SK-N-SH (cell line): Measurements from ENCODE around the gene RPL26. TPM values are rescaled to one million over a fixed set of nuclear protein-coding genes. Genes with fewer than 3 reads are reported as not detected.
A peak's percentile ranks its signal among the peaks of the same experiment; 100 is the strongest.

ENCODE experiments used
- CTCF ChIA-PET: fragments of 300-600, 350-600 bp; formaldehyde crosslinking; extraction: SDS; loops from one replicate; lab custom pipeline; 2021; lab: Yijun Ruan, JAX
- POLR2A ChIA-PET: fragments of 350-600 bp; sonication (Branson Sonifier 250); formaldehyde crosslinking; extraction: SDS; loops from one replicate; lab custom pipeline; 2020; ENCODE audit warnings: antibody characterized with exemption, inconsistent platforms; lab: Yijun Ruan, JAX
- DNase-seq: peaks from one replicate; pipeline ENCODE4 v3.0.0; 2012
- H2AFZ ChIP-seq: fragments of 200-600 bp; sonication (generic); 2 replicates; pipeline ENCODE4 v1.8.1; 2016; ENCODE audit warnings: antibody characterized with exemption, mild to moderate bottlenecking, low read depth
- H3F3A ChIP-seq: fragments of 200-600 bp; sonication (generic); replicated peaks from 2 replicates; pipeline ENCODE3; 2016; ENCODE audit warnings: antibody characterized with exemption, mild to moderate bottlenecking; ENCODE audit not compliant: insufficient read depth
- H3K27ac ChIP-seq, 2 experiments: fragments of 200-500 bp in 1 of 2; fragments of 200-600 bp in 1 of 2; sonication (Bioruptor generic) in 1 of 2; sonication (generic), shearing (Covaris generic) in 1 of 2; 2 replicates each; pipeline versions ENCODE4 v1.5.1 to v1.6.1; 2014 to 2016; ENCODE audit warnings: low read depth in 2 of 2, inconsistent platforms in 1 of 2, low read length in 1 of 2, mild to moderate bottlenecking in 1 of 2, mixed read lengths in 1 of 2
- H3K27me3 ChIP-seq: fragments of 200-600 bp; sonication (generic), shearing (Covaris generic); 2 replicates; pipeline ENCODE4 v1.6.1; 2016; ENCODE audit warnings: mixed run types; ENCODE audit not compliant: insufficient read depth
- H3K36me3 ChIP-seq, 2 experiments: fragments of 200-500 bp in 1 of 2; fragments of 200-600 bp in 1 of 2; sonication (Bioruptor generic) in 1 of 2; sonication (generic) in 1 of 2; replicated peaks in 1 of 2; 2 replicates each; pipeline versions ENCODE3 to v1.5.1; 2014 to 2016; ENCODE audit warnings: low read length in 1 of 2, mild to moderate bottlenecking in 1 of 2; ENCODE audit not compliant: insufficient read depth in 2 of 2, control insufficient read depth in 1 of 2
- H3K4me1 ChIP-seq, 2 experiments: fragments of 200-500 bp in 1 of 2; fragments of 200-600 bp in 1 of 2; sonication (Bioruptor generic) in 1 of 2; sonication (generic), shearing (Covaris generic) in 1 of 2; 2 replicates each; pipeline versions ENCODE4 v1.5.1 to v1.6.1; 2014 to 2016; ENCODE audit warnings: low read depth in 1 of 2, low read length in 1 of 2, mixed run types in 1 of 2; ENCODE audit not compliant: insufficient read depth in 2 of 2, control insufficient read depth in 1 of 2
- H3K4me2 ChIP-seq: fragments of 200-600 bp; sonication (generic), shearing (Covaris generic); 2 replicates; pipeline ENCODE4 v1.6.1; 2017; ENCODE audit warnings: mixed run types
- H3K4me3 ChIP-seq, 2 experiments: fragments of 200-500 bp in 1 of 2; fragments of 200-600 bp in 1 of 2; sonication (Bioruptor generic) in 1 of 2; sonication (generic), shearing (Covaris generic) in 1 of 2; 2 replicates each; pipeline versions ENCODE4 v1.5.1 to v1.8.1; 2014 to 2016; ENCODE audit warnings: low read depth in 2 of 2, inconsistent platforms in 1 of 2, low read length in 1 of 2, mild to moderate bottlenecking in 1 of 2, mixed read lengths in 1 of 2, moderate library complexity in 1 of 2
- H3K79me2 ChIP-seq: fragments of 200-600 bp; sonication (generic); 2 replicates; pipeline ENCODE4 v1.8.1; 2017; ENCODE audit warnings: mild to moderate bottlenecking; ENCODE audit not compliant: insufficient read depth
- H3K9ac ChIP-seq: fragments of 200-600 bp; sonication (generic); 2 replicates; pipeline ENCODE4 v1.6.1; 2017; ENCODE audit warnings: mixed run types
- H3K9me2 ChIP-seq: fragments of 200-600 bp; sonication (generic); 2 replicates; pipeline ENCODE4 v1.6.1; 2017; ENCODE audit warnings: mixed run types
- H3K9me3 ChIP-seq: fragments of 200-600 bp; sonication (generic); 2 replicates; pipeline ENCODE4 v1.6.1; 2017; ENCODE audit warnings: mixed run types, mild to moderate bottlenecking, moderate library complexity
- H4K20me1 ChIP-seq: fragments of 200-600 bp; sonication (generic); 2 replicates; pipeline ENCODE4 v1.6.1; 2017; ENCODE audit warnings: mild to moderate bottlenecking, mixed run types; ENCODE audit not compliant: insufficient read depth
- EP300 ChIP-seq, 2 experiments: IDR thresholded peaks; 2 replicates each; pipeline versions ENCODE4 v1.4.0 to v1.6.1; 2012; ENCODE audit warnings: borderline replicate concordance in 1 of 2, low read depth in 1 of 2, low read length in 1 of 2
- FOSL2 ChIP-seq: IDR thresholded peaks from 2 replicates; pipeline ENCODE4 v1.4.0; 2012; ENCODE audit warnings: low read depth, mild to moderate bottlenecking, moderate library complexity, borderline replicate concordance
- GABPA ChIP-seq: IDR thresholded peaks from 2 replicates; pipeline ENCODE4 v1.4.0; 2012; ENCODE audit warnings: low read depth, mild to moderate bottlenecking
- JUND ChIP-seq: IDR thresholded peaks from 2 replicates; pipeline ENCODE4 v1.4.0; 2012
- MEF2A ChIP-seq: IDR thresholded peaks from 2 replicates; pipeline ENCODE4 v1.4.0; 2012; ENCODE audit warnings: low read depth, borderline replicate concordance
- MXI1 ChIP-seq: IDR thresholded peaks from 2 replicates; pipeline ENCODE4 v1.6.1; 2012; ENCODE audit warnings: mild to moderate bottlenecking, low read depth, low read length, improper control_type of control experiment
- NFIC ChIP-seq: IDR thresholded peaks from 2 replicates; pipeline ENCODE4 v1.4.0; 2012; ENCODE audit warnings: borderline replicate concordance
- POLR2AphosphoS5 ChIP-seq: IDR thresholded peaks from 2 replicates; pipeline ENCODE4 v1.6.1; 2012; ENCODE audit warnings: low read depth, low read length
- RAD21 ChIP-seq: IDR thresholded peaks from 2 replicates; pipeline ENCODE4 v1.6.1; 2012; ENCODE audit warnings: mild to moderate bottlenecking, low read length
- RFX5 ChIP-seq: IDR thresholded peaks from 2 replicates; pipeline ENCODE4 v1.6.1; 2012; ENCODE audit warnings: mild to moderate bottlenecking, improper control_type of control experiment, low read length
- SMC3 ChIP-seq: IDR thresholded peaks from 2 replicates; pipeline ENCODE4 v1.6.1; 2012; ENCODE audit warnings: low read depth, low read length, improper control_type of control experiment
- TAF1 ChIP-seq: IDR thresholded peaks from 2 replicates; pipeline ENCODE4 v1.6.1; 2012; ENCODE audit warnings: low read depth, mild to moderate bottlenecking, low read length, moderate library complexity, borderline replicate concordance
- TCF12 ChIP-seq: IDR thresholded peaks from 2 replicates; pipeline ENCODE4 v1.4.0; 2012
- TEAD4 ChIP-seq: IDR thresholded peaks from 2 replicates; pipeline ENCODE4 v1.4.0; 2012; ENCODE audit warnings: mild to moderate bottlenecking, borderline replicate concordance; ENCODE audit not compliant: insufficient read depth
- YY1 ChIP-seq: IDR thresholded peaks from 2 replicates; pipeline ENCODE4 v1.4.0; 2012; ENCODE audit warnings: low read depth, mild to moderate bottlenecking
- WGBS: methylation state at CpG from one replicate; pipeline ENCODE4 v1.1.6; 2017; ENCODE audit warnings: low lambda C conversion rate; 5-methylcytosine and 5-hydroxymethylcytosine counted together
- polyA plus RNA-seq, 3 experiments: library from polyadenylated mRNA; depleted of rRNA; stranded (reverse); fragments of >200 nt; gene quantifications; 2 replicates each; pipeline ENCODE4 v1.2.3, GENCODE V29; 2012
- TF ChIP-seq, protein P1 (sequence below): fragments of 150-350 bp; IDR thresholded peaks from 2 replicates; pipeline ENCODE4 v1.6.1; 2016; ENCODE audit warnings: mild to moderate bottlenecking, low read depth, low read length
- TF ChIP-seq, protein P2 (sequence below): IDR thresholded peaks from 2 replicates; pipeline ENCODE4 v1.4.0; 2012; ENCODE audit warnings: low read depth, borderline replicate concordance
- TF ChIP-seq, protein P3 (sequence below): IDR thresholded peaks from 2 replicates; pipeline ENCODE4 v1.6.1; 2012; ENCODE audit warnings: mild to moderate bottlenecking, low read depth, low read length, moderate library complexity
- TF ChIP-seq, protein P4 (sequence below): IDR thresholded peaks from 2 replicates; pipeline ENCODE4 v1.4.0; 2012; ENCODE audit warnings: low read depth
- TF ChIP-seq, protein P5 (sequence below): fragments of 200-600 bp; sonication (generic); IDR thresholded peaks from 2 replicates; pipeline ENCODE4 v1.6.1; 2017; ENCODE audit warnings: antibody characterized with exemption, mild to moderate bottlenecking, moderate library complexity

RPL26 gene
- polyA plus RNA-seq, 1 of the 3 experiments (the other 2 are of a cell fraction): 4,770 TPM

DNA sequence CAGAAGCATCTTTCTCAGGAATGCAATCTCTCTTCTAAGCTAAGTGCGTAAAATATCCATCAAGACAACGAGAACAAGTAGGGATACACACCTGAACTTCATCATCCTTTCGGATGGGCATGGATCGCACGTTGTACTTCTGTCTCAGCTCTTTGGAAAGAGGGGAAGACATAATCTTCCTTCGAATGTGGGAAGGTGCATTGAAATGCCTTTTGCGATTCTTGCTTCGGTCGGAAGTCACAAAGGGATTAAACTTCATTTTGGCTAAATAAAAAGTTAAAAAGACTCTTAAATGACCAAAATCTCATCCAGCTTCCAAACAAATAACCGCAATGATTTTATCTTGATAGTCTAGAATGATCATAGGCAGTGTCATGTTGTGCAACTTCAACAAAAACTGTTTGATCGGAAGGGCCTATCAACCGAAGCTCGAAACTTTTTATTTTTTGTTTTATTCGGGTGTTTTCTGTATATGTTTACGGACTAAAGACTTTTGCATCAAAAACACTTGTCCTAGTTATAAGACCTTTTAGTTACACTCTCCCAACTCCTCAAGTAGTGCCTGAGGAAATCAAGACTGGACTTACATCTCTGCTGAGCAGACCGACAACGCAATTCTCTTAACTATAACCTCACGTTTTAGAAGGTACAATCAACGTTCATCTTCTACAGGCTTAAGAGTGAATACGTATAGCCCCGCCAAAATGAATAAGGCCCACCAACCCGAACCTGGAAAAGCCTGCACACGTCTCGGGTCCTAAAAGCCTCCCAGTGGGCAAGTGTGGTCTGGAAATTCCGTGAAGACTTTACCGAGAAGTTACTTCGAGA is 727 bp downstream of the RPL26 start:
- H3K4me1 ChIP-seq: peaks cover 21 to 28% of the 10 kb centered on the region in 2 experiments; a peak in 3 of 4 replicates
- H3K4me2 ChIP-seq: peak overlapping the region; percentile 98
- H2AFZ ChIP-seq: peak overlapping the region; percentile 48; the same call in 1 of the 2 replicates
- H4K20me1 ChIP-seq: peaks cover 49% of the 10 kb centered on the region
- 3% methylated on average over 27 of the region's 27 CpGs for WGBS
- H3K79me2 ChIP-seq: peaks cover 49% of the 10 kb centered on the region
- H3K9me3 ChIP-seq: no peaks in the 10 kb centered on the region
- peak overlapping the region; percentile 73 to 87 for H3K4me3 ChIP-seq
- H3K36me3 ChIP-seq: peaks cover 28 to 51% of the 10 kb centered on the region in 2 experiments
- no peak for TF ChIP-seq MXI1
- no peak for TF ChIP-seq YY1
- no peak for TF ChIP-seq GABPA
- TF ChIP-seq, protein P1, sequence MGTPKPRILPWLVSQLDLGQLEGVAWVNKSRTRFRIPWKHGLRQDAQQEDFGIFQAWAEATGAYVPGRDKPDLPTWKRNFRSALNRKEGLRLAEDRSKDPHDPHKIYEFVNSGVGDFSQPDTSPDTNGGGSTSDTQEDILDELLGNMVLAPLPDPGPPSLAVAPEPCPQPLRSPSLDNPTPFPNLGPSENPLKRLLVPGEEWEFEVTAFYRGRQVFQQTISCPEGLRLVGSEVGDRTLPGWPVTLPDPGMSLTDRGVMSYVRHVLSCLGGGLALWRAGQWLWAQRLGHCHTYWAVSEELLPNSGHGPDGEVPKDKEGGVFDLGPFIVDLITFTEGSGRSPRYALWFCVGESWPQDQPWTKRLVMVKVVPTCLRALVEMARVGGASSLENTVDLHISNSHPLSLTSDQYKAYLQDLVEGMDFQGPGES: no peak
- TF ChIP-seq, protein P2, sequence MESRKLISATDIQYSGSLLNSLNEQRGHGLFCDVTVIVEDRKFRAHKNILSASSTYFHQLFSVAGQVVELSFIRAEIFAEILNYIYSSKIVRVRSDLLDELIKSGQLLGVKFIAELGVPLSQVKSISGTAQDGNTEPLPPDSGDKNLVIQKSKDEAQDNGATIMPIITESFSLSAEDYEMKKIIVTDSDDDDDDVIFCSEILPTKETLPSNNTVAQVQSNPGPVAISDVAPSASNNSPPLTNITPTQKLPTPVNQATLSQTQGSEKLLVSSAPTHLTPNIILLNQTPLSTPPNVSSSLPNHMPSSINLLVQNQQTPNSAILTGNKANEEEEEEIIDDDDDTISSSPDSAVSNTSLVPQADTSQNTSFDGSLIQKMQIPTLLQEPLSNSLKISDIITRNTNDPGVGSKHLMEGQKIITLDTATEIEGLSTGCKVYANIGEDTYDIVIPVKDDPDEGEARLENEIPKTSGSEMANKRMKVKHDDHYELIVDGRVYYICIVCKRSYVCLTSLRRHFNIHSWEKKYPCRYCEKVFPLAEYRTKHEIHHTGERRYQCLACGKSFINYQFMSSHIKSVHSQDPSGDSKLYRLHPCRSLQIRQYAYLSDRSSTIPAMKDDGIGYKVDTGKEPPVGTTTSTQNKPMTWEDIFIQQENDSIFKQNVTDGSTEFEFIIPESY: no peak
- no peak for TF ChIP-seq TEAD4
- no peak for TF ChIP-seq RFX5
- TF ChIP-seq POLR2AphosphoS5: no peak
- TF ChIP-seq, protein P3, sequence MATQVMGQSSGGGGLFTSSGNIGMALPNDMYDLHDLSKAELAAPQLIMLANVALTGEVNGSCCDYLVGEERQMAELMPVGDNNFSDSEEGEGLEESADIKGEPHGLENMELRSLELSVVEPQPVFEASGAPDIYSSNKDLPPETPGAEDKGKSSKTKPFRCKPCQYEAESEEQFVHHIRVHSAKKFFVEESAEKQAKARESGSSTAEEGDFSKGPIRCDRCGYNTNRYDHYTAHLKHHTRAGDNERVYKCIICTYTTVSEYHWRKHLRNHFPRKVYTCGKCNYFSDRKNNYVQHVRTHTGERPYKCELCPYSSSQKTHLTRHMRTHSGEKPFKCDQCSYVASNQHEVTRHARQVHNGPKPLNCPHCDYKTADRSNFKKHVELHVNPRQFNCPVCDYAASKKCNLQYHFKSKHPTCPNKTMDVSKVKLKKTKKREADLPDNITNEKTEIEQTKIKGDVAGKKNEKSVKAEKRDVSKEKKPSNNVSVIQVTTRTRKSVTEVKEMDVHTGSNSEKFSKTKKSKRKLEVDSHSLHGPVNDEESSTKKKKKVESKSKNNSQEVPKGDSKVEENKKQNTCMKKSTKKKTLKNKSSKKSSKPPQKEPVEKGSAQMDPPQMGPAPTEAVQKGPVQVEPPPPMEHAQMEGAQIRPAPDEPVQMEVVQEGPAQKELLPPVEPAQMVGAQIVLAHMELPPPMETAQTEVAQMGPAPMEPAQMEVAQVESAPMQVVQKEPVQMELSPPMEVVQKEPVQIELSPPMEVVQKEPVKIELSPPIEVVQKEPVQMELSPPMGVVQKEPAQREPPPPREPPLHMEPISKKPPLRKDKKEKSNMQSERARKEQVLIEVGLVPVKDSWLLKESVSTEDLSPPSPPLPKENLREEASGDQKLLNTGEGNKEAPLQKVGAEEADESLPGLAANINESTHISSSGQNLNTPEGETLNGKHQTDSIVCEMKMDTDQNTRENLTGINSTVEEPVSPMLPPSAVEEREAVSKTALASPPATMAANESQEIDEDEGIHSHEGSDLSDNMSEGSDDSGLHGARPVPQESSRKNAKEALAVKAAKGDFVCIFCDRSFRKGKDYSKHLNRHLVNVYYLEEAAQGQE: no peak
- no peak for TF ChIP-seq FOSL2
- no peak for TF ChIP-seq TCF12
- no peak for TF ChIP-seq MEF2A
- TF ChIP-seq NFIC: no peak
- no peak for TF ChIP-seq EP300 (IDR thresholded peaks at IDR 0.05; ENCODE audit: borderline replicate concordance in 1 of 2, low read depth in 1 of 2, low read length in 1 of 2)
- no peak for TF ChIP-seq TAF1
- TF ChIP-seq, protein P4, sequence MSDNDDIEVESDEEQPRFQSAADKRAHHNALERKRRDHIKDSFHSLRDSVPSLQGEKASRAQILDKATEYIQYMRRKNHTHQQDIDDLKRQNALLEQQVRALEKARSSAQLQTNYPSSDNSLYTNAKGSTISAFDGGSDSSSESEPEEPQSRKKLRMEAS: no peak
- TF ChIP-seq, protein P5, sequence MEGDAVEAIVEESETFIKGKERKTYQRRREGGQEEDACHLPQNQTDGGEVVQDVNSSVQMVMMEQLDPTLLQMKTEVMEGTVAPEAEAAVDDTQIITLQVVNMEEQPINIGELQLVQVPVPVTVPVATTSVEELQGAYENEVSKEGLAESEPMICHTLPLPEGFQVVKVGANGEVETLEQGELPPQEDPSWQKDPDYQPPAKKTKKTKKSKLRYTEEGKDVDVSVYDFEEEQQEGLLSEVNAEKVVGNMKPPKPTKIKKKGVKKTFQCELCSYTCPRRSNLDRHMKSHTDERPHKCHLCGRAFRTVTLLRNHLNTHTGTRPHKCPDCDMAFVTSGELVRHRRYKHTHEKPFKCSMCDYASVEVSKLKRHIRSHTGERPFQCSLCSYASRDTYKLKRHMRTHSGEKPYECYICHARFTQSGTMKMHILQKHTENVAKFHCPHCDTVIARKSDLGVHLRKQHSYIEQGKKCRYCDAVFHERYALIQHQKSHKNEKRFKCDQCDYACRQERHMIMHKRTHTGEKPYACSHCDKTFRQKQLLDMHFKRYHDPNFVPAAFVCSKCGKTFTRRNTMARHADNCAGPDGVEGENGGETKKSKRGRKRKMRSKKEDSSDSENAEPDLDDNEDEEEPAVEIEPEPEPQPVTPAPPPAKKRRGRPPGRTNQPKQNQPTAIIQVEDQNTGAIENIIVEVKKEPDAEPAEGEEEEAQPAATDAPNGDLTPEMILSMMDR: no peak
- TF ChIP-seq RAD21: no peak
- no peak for TF ChIP-seq JUND
- no peak for TF ChIP-seq SMC3
- DNase-seq: no peak
- no peaks in the 10 kb centered on the region for H3K27me3 ChIP-seq
- peaks cover 72% of the 10 kb centered on the region for H3F3A ChIP-seq
- peak overlapping the region; percentile 95 for H3K9ac ChIP-seq
- CTCF ChIA-PET: interaction anchor here (0.6 to 2.9 kb wide), 10 partner anchors 11 to 403 kb away, joined by 3 to 16 read pairs (median 4); partner anchors contain the start of gene RNF222
- H3K27ac ChIP-seq: peak overlapping the region; percentile 77 to 90
- H3K9me2 ChIP-seq: no peaks in the 10 kb centered on the region
- POLR2A ChIA-PET: interaction anchor here (1.0 kb wide), 1 partner anchor 159 kb away, joined by 4 read pairs; no protein-coding TSS in a partner anchor
